Astrocyte of the cerebellum (primary cell): ENCODE results near the gene PLK3.
"Not testable (repeated sequence)": the region's sequence is repeated elsewhere in the genome, so short reads cannot be mapped to it uniquely, and the experiment has no call there.

ENCODE experiments used
- DNase-seq: peaks from one replicate; pipeline ENCODE4 v3.0.0-alpha.2; 2011; ENCODE audit warnings: low read depth
- H3K4me3 ChIP-seq: 2 replicates; pipeline ENCODE4 v1.5.1; 2011; ENCODE audit warnings: mild to moderate bottlenecking, low read depth, low read length, moderate library complexity
- CTCF ChIP-seq: IDR thresholded peaks from 2 replicates; pipeline ENCODE4 v1.5.1; 2012; ENCODE audit warnings: low read length, low read depth, moderate library complexity, mild to moderate bottlenecking; ENCODE audit errors: missing control alignments
- in situ Hi-C: cut with HindIII; loops from 2 replicates; pipeline ENCODE4 v1.10.0; 2017; ENCODE audit warnings: low sequenced_read_pairs

The PLK3 gene

DNA sequence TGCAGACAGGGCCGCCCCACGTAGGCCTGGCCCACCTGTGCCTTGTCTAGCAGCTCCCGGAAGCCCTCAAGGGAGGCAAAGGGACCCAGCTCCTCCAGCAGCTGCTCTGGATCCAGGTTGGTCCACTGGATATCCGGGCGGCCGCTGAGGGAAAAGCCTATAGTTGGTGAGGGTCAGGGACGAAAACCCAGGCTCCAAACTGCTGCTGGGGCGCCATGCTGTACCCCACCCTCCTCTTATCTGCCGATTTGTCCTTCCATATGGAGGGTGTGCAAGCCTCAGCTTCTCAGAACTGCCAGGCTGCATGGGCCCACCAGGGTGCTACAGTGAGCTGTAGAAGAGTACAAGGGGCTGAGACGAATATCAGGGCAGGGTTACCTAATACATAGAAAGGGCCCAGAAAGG is 30.7 kb downstream of the PLK3 start:
- TF ChIP-seq CTCF = no peak
- no peak for DNase-seq
- H3K4me3 ChIP-seq = no peak overlapping the region
- in situ Hi-C loops = no loop called here

DNA sequence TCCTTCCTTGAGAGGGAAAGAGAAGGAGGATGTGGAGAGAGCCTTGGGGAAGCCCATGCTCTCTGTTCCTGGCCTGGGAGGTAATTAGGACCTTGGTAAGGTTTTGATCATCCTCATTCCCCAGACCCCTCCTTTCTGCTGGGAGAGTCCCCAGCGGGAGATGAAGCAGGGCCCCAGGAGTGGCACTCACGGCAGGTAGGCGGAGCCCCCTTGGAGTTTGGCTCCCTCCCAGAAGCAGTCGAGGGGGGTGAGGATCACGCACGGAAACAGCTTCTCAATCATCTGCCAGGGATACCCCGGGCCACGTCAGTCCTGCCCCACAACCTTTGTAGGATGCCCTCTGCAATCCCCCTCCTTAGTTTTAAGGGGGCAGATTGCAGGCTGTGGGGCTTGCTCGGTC is 31.3 kb downstream of the PLK3 start:
- TF ChIP-seq CTCF = no peak
- no peak for DNase-seq
- in situ Hi-C loops = no loop called here
- no peak overlapping the region for H3K4me3 ChIP-seq

DNA sequence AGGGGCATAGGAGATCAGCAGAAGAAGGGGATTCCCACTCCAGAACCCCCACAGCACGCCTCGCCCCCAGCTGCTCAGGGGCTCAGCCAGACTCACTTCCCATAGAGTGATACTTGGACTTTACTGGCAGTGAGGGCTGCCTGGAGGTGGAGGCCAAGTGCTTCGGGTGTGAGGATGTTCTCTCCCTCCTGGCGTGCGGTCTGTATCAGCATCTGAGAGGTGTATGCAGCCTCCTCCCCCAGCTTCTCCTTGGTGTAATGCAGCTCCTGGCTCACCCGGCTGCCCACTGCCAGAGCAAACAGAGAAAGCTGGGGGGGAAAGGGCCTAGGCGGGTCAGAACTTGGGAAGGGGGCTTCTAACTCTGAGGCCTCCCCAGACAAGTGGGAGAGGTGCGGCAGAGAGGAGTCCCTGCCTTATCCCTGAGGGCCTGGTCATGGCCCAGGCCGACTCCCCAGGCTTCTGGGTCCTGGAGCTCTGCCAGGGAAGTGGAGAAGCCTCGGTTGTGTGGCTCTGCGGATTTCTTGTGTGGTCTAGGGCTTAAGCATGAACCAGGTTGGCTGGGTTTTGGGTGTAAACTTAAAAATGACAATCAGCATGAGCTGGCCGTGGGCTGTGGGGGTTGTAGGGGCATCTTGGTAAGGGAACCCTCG is 32.0 kb downstream of the PLK3 start:
- no peak for DNase-seq
- TF ChIP-seq CTCF = no peak
- in situ Hi-C loops = no loop called here
- no peak overlapping the region for H3K4me3 ChIP-seq

- no peak overlapping the region for H3K4me3 ChIP-seq
- no peak for DNase-seq
- no peak for TF ChIP-seq CTCF
- in situ Hi-C loops = no loop called here
Measured at GRCh38 chr1:44834328-44834727, 34.2 kb downstream of the PLK3 start.

DNA sequence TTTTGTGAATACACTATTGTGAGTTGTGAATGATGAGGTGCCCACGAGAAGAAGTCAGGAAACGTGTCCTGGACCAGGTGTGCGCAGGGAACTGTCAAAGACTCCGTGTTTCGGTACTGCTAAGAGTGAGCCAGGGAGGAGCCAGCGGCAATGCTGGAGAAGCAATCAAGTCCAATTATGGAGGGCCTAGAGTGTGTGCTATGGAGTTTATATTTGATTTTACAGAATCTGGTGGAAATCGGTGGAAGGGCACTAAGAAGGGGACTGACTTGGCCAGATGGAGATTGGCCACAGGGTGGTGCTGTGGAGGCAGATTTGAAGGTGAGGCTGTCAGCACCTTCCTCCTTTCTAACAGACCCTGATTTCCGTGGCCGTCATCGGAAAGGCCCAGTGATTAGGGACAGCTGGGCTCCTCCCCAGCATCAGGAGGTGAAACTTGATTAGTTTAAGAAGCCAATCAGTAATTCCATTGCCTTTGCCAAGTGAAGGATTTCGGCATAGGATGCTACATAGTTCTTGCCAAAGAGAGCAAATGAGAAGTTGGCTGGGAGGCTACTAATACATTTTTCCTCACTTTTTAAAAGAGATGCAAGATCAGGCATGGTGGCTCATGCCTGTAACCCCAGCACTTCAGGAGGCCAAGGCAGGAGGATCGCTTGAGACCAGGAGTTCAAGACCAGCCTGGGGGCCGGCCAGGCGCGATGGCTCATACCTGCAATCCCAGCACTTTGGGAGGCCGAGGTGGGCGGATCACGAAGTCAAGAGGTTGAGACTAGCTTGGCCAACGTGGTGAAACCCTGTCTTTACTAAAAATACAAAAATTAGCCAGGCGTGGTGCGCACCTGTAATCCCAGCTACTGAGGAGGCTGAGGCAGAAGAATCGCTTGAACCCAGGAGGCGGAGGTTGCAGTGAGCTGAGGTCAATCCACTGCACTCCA is 35.8 kb downstream of the PLK3 start:
- DNase-seq = peak; percentile 77
- no peak overlapping the region for H3K4me3 ChIP-seq
- in situ Hi-C loops = no loop called here
- peak; percentile 89 for TF ChIP-seq CTCF

DNA sequence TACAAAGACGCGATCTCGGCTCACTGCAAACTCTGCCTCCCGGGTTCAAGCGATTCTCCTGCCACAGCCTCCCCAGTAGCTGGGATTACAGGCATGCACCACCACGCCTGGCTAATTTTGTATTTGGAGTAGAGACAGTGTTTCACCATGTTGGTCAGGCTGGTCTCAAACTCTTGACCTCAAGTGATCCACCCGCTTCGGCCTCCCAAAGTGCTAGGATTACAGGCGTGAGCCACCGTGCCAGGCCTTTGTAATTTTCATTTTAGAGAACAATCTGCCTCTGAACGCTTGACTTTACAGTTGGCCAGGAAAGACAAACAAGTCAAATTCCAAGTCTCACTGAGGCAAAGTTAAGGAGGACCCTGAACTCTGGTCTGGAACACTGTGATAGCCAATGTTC is 38.1 kb downstream of the PLK3 start:
- in situ Hi-C loops, DNase-seq, H3K4me3 ChIP-seq: not testable (repeated sequence)

DNA sequence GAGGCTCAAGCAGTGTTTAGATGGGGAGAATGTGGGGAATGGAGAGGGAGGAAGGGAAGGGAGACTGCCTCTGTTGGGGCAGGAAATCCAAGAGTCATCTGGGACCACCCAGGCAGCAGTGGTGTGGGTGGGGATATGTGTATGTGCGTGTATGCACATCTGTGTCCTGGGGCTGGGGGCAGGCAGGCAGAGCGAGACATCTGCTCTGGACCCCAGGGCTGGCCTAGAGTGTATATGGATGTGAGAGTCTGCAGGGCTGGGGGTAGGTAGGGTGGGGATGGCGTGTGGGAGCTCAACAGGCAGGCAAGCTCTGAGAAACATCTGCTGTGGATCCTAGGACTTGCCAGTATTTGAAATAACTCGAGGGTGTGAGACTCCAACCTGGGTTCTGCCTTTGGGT is 39.4 kb downstream of the PLK3 start:
- no peak overlapping the region for H3K4me3 ChIP-seq
- TF ChIP-seq CTCF = no peak
- in situ Hi-C loops = no loop called here
- no peak for DNase-seq
